ENCODE measurements around the gene ZNF845. TPM values are rescaled to one million over a fixed set of nuclear protein-coding genes. Genes with fewer than 3 reads are reported as not detected.

ZNF845 gene
- total RNA-seq, 1 experiment from 2014 or later, result 18.7 TPM

DNA sequence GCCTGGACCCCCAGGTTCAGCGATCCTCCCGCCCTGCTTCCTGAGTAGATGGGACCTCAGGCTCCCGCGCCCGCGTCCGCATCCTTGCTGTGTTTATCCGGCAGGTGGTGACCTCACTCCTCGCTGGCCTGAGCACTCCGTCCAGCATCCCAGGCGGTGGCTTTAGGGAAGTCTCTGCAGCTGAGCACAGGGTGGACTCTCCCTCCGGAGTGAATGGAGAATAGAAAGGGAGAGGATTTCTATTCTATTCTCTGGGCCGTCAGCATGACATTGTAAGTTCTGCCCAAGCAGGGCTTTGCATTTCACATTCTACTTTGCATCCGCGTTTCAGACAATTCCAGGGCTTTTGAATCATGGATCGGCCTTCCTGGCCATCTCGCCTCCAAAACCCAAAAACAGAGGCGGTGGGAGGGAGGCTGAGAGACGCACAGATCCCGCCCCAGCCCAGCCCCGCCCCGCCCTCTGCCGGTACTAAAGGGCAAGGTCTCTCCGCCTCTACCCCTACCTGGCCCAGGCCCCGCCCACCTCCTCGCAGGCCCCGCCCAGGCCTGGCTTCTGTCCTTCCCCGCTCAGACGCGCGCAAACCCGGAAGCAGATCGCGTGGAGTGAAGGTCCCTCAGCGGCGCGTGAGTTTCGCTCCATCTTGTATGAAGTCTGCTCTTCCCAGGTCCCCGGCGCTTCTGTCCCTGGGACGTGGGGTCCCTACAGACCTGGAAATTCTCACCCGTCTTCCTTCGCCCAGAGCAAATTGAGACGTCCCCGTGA lies 31.8 kb downstream of the ZNF845 start, which contains the start of gene ZNF525:
Gene ZNF525, plus strand, starts transcription at position 572 of the 765 bp plus-strand sequence. CDS start 6,577 bp downstream, outside the sequence.
- Histone ChIP-seq H3K79me2 (ENCODE audit: low read length) (peaks cover 32% of the 10 kb centered on the region), H4K20me1 (ENCODE audit: insufficient read depth, low read depth, low read length) (no peaks in the 10 kb centered on the region), H3K36me3 (ENCODE audit: insufficient read depth, low read length) (peaks cover 15% of the 10 kb centered on the region), H3K4me3 (ENCODE audit: low read length) (peak within 1 kb of the TSS; percentile 78), H3K9me2 (replicated peaks; ENCODE audit: insufficient read depth, low read length) (no peaks in the 10 kb centered on the region), H3K4me1 (ENCODE audit: low read length) (peaks cover 10% of the 10 kb centered on the region), H3K9me3 (ENCODE audit: low read length) (peaks cover 9% of the 10 kb centered on the region), H3K27ac (ENCODE audit: low read length) (no peak within 1 kb of the TSS), H3K27me3 (ENCODE audit: low read length) (no peaks in the 10 kb centered on the region), H2AFZ (ENCODE audit: low read length) (peak within 1 kb of the TSS; percentile 85), H3K4me2 (ENCODE audit: low read depth, low read length, poor library complexity, severe bottlenecking) (peak within 1 kb of the TSS; percentile 83), H3K9ac (ENCODE audit: low read length) (peak within 1 kb of the TSS; percentile 78)
- peak; percentile 99 for DNase-seq

DNA sequence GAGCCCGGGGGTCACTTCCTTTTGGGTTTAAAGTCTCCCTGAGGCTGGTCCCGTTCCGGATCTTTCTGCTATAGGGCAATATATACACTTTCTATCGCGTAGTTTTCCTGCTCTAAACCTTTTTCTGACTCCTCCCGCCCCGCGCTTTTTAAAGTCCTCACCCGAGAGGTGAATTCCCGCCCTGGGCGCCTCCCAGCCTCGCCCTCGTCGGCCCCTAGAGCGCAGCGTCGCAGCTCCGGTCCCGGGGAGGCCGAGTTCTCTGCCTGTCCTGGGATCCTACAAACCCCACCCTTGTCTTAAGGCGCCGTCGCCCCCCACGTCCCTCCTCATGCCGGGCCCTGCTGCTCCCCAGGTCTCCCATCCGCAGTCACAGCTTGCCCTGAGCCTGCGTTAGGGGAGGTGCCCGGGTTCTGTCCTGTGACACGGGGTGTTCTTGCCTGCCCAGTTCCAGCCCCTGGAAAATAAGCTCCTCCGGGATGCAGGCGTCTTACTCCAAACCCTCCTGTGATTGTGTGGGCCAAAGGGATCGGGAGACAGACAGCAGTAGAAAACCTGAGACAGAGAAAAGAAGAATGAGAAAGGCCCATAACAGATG lies 32.4 kb downstream of the ZNF845 start:
- H3K9ac ChIP-seq (ENCODE audit: low read length), result peak overlapping the region; percentile 78
- H2AFZ ChIP-seq (ENCODE audit: low read length), result peak overlapping the region; percentile 62
- H3K9me3 ChIP-seq (ENCODE audit: low read length), result peaks cover 9% of the 10 kb centered on the region
- no peak overlapping the region for H3K27ac ChIP-seq (ENCODE audit: low read length)
- no peaks in the 10 kb centered on the region for H4K20me1 ChIP-seq (ENCODE audit: insufficient read depth, low read depth, low read length)
- H3K4me1 ChIP-seq (ENCODE audit: low read length), result peaks cover 10% of the 10 kb centered on the region
- no peaks in the 10 kb centered on the region for H3K27me3 ChIP-seq (ENCODE audit: low read length)
- peaks cover 32% of the 10 kb centered on the region for H3K79me2 ChIP-seq (ENCODE audit: low read length)
- H3K9me2 ChIP-seq (replicated peaks; ENCODE audit: insufficient read depth, low read length), result no peaks in the 10 kb centered on the region
- DNase-seq, result peak; percentile 74
- peak overlapping the region; percentile 78 for H3K4me3 ChIP-seq (ENCODE audit: low read length)
- H3K36me3 ChIP-seq (ENCODE audit: insufficient read depth, low read length), result peaks cover 18% of the 10 kb centered on the region
- H3K4me2 ChIP-seq (ENCODE audit: low read depth, low read length, poor library complexity, severe bottlenecking), result peak overlapping the region; percentile 83

DNA sequence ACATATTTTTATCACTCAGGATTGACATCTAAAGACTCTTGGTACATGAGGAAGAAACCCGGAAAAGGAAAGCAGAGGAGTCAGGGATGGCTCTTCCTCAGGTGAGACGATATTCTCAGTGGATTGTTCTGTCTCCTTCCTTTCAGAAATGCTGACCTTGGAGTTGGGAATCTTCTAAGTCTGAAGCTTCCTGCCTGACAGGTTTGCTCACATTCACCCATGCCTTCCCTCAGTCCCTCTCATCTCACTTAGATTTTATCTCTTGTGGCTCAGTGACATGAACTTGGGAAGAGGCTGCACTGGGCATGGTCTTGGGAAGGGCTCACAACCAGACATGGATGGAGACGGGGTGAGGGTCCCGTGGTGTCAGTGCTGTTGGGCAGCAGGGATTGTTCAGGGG lies 38.6 kb downstream of the ZNF845 start:
- no peaks in the 10 kb centered on the region for H3K9me2 ChIP-seq (replicated peaks; ENCODE audit: insufficient read depth, low read length)
- no peaks in the 10 kb centered on the region for H4K20me1 ChIP-seq (ENCODE audit: insufficient read depth, low read depth, low read length)
- H3K9ac ChIP-seq (ENCODE audit: low read length), result no peak overlapping the region
- H3K79me2 ChIP-seq (ENCODE audit: low read length), result peaks cover 22% of the 10 kb centered on the region
- H3K4me1 ChIP-seq (ENCODE audit: low read length), result peaks cover under 1% of the 10 kb centered on the region; the same call in 1 of the 2 replicates
- no peak overlapping the region for H2AFZ ChIP-seq (ENCODE audit: low read length)
- peaks cover 17% of the 10 kb centered on the region for H3K9me3 ChIP-seq (ENCODE audit: low read length)
- peaks cover 63% of the 10 kb centered on the region for H3K36me3 ChIP-seq (ENCODE audit: insufficient read depth, low read length)
- H3K4me3 ChIP-seq (ENCODE audit: low read length), result no peak overlapping the region
- H3K4me2 ChIP-seq (ENCODE audit: low read depth, low read length, poor library complexity, severe bottlenecking), result no peak overlapping the region
- no peaks in the 10 kb centered on the region for H3K27me3 ChIP-seq (ENCODE audit: low read length)
- no peak for DNase-seq
- H3K27ac ChIP-seq (ENCODE audit: low read length), result no peak overlapping the region

DNA sequence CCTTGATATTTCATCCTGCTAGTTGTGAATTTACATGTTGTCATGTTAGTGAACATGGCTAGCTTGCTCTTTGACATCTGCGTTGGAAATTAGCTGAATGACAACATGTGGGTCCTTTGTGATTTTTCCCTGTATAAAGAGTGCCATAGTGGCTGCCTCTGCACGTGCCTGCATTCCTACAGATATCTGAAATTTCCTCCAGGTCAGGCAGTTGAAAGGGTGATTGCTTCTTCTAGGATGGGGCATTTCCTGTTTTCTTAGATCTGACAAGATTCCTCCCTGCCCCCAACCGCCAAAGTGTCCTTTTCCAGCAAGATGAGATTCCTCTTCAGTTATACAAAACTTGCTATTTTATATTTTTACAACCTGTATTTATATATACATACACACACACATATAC lies 40.7 kb downstream of the ZNF845 start:
- H3K9me2 ChIP-seq (replicated peaks; ENCODE audit: insufficient read depth, low read length), result no peaks in the 10 kb centered on the region
- no peaks in the 10 kb centered on the region for H4K20me1 ChIP-seq (ENCODE audit: insufficient read depth, low read depth, low read length)
- no peaks in the 10 kb centered on the region for H3K4me1 ChIP-seq (ENCODE audit: low read length)
- no peaks in the 10 kb centered on the region for H3K27me3 ChIP-seq (ENCODE audit: low read length)
- no peak for DNase-seq
- no peak overlapping the region for H3K4me3 ChIP-seq (ENCODE audit: low read length)
- H2AFZ ChIP-seq (ENCODE audit: low read length), result no peak overlapping the region
- H3K27ac ChIP-seq (ENCODE audit: low read length), result no peak overlapping the region
- H3K36me3 ChIP-seq (ENCODE audit: insufficient read depth, low read length), result peaks cover 73% of the 10 kb centered on the region
- peaks cover 21% of the 10 kb centered on the region for H3K9me3 ChIP-seq (ENCODE audit: low read length)
- H3K4me2 ChIP-seq (ENCODE audit: low read depth, low read length, poor library complexity, severe bottlenecking), result no peak overlapping the region
- H3K9ac ChIP-seq (ENCODE audit: low read length), result no peak overlapping the region
- peaks cover under 1% of the 10 kb centered on the region; the same call in 1 of the 2 replicates for H3K79me2 ChIP-seq (ENCODE audit: low read length)

- H2AFZ ChIP-seq (ENCODE audit: low read length), result no peak overlapping the region
- H3K27ac ChIP-seq (ENCODE audit: low read length), result no peak overlapping the region
- H3K27me3 ChIP-seq (ENCODE audit: low read length), result no peaks in the 10 kb centered on the region
- H3K4me2 ChIP-seq (ENCODE audit: low read depth, low read length, poor library complexity, severe bottlenecking), result no peak overlapping the region
- H3K9me3 ChIP-seq (ENCODE audit: low read length), result peaks cover 25% of the 10 kb centered on the region
- no peaks in the 10 kb centered on the region for H3K9me2 ChIP-seq (replicated peaks; ENCODE audit: insufficient read depth, low read length)
- H4K20me1 ChIP-seq (ENCODE audit: insufficient read depth, low read depth, low read length), result no peaks in the 10 kb centered on the region
- no peak for DNase-seq
- no peaks in the 10 kb centered on the region; the same call in 1 of the 2 replicates for H3K79me2 ChIP-seq (ENCODE audit: low read length)
- H3K9ac ChIP-seq (ENCODE audit: low read length), result no peak overlapping the region
- peaks cover 78% of the 10 kb centered on the region for H3K36me3 ChIP-seq (ENCODE audit: insufficient read depth, low read length)
- no peak overlapping the region for H3K4me3 ChIP-seq (ENCODE audit: low read length)
- no peaks in the 10 kb centered on the region for H3K4me1 ChIP-seq (ENCODE audit: low read length)
Measured at GRCh38 chr19:53374743-53375142, 41.2 kb downstream of the ZNF845 start.

DNA sequence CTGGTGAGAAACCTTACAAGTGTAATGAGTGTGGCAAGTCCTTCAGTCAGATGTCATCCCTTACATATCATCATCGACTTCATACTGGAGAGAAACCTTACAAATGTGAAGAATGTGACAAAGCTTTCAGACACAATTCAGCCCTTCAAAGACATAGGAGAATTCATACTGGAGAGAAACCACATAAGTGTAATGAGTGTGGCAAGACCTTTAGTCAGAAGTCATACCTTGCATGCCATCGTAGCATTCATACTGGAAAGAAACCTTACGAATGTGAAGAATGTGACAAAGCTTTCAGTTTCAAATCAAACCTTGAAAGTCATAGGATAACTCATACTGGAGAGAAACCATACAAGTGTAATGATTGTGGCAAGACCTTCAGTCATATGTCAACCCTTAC lies 47.8 kb downstream of the ZNF845 start:
- Histone ChIP-seq H3K4me2 (ENCODE audit: low read depth, low read length, poor library complexity, severe bottlenecking) (no peak overlapping the region), H3K79me2 (ENCODE audit: low read length) (no peaks in the 10 kb centered on the region), H3K27ac (ENCODE audit: low read length) (no peak overlapping the region), H3K36me3 (ENCODE audit: insufficient read depth, low read length) (peaks cover 97% of the 10 kb centered on the region), H3K9me3 (ENCODE audit: low read length) (peaks cover 77% of the 10 kb centered on the region), H4K20me1 (ENCODE audit: insufficient read depth, low read depth, low read length) (no peaks in the 10 kb centered on the region), H3K4me1 (ENCODE audit: low read length) (no peaks in the 10 kb centered on the region), H2AFZ (ENCODE audit: low read length) (no peak overlapping the region), H3K9ac (ENCODE audit: low read length) (no peak overlapping the region), H3K9me2 (replicated peaks; ENCODE audit: insufficient read depth, low read length) (no peaks in the 10 kb centered on the region), H3K4me3 (ENCODE audit: low read length) (no peak overlapping the region), H3K27me3 (ENCODE audit: low read length) (no peaks in the 10 kb centered on the region)
- no peak for DNase-seq

DNA sequence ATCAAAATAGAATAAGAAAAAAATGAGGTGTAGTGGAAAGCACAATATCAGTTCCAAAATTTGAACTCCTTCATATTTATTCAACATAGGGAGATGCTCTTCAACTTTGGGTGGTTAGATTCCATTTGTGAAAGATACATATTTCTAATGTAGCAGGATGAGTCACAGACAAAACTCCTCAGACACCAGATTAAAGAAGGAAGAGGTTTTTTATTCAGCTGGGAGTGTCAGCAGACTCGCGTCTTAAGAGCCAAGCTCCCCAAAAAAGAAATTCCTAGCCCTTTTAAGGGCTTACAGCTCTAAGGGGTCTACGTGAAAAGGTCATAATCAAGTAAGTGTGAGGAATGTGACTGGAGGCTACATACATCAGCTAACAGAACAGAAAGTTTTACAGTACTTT lies 54.6 kb downstream of the ZNF845 start:
- Histone ChIP-seq H3K4me1 (ENCODE audit: low read length) (no peaks in the 10 kb centered on the region), H3K27me3 (ENCODE audit: low read length) (no peaks in the 10 kb centered on the region), H3K27ac (ENCODE audit: low read length) (no peak overlapping the region), H4K20me1 (ENCODE audit: insufficient read depth, low read depth, low read length) (no peaks in the 10 kb centered on the region), H3K9ac (ENCODE audit: low read length) (no peak overlapping the region), H3K79me2 (ENCODE audit: low read length) (no peaks in the 10 kb centered on the region), H3K4me2 (ENCODE audit: low read depth, low read length, poor library complexity, severe bottlenecking) (no peak overlapping the region), H2AFZ (ENCODE audit: low read length) (no peak overlapping the region), H3K9me2 (replicated peaks; ENCODE audit: insufficient read depth, low read length) (no peaks in the 10 kb centered on the region), H3K36me3 (ENCODE audit: insufficient read depth, low read length) (peaks cover 35% of the 10 kb centered on the region), H3K9me3 (ENCODE audit: low read length) (peaks cover 37% of the 10 kb centered on the region), H3K4me3 (ENCODE audit: low read length) (no peak overlapping the region)
- peak; percentile 41 for DNase-seq

- peaks cover 30% of the 10 kb centered on the region for H3K9me3 ChIP-seq (ENCODE audit: low read length)
- H3K9me2 ChIP-seq (replicated peaks; ENCODE audit: insufficient read depth, low read length), result no peaks in the 10 kb centered on the region
- H2AFZ ChIP-seq (ENCODE audit: low read length), result no peak overlapping the region
- peaks cover 28% of the 10 kb centered on the region for H3K36me3 ChIP-seq (ENCODE audit: insufficient read depth, low read length)
- H3K4me1 ChIP-seq (ENCODE audit: low read length), result no peaks in the 10 kb centered on the region
- no peak overlapping the region for H3K4me3 ChIP-seq (ENCODE audit: low read length)
- no peak overlapping the region for H3K27ac ChIP-seq (ENCODE audit: low read length)
- no peak overlapping the region for H3K4me2 ChIP-seq (ENCODE audit: low read depth, low read length, poor library complexity, severe bottlenecking)
- H3K27me3 ChIP-seq (ENCODE audit: low read length), result no peaks in the 10 kb centered on the region
- H4K20me1 ChIP-seq (ENCODE audit: insufficient read depth, low read depth, low read length), result no peaks in the 10 kb centered on the region
- no peak for DNase-seq
- no peak overlapping the region for H3K9ac ChIP-seq (ENCODE audit: low read length)
- H3K79me2 ChIP-seq (ENCODE audit: low read length), result no peaks in the 10 kb centered on the region
Measured at GRCh38 chr19:53388904-53389303, 55.4 kb downstream of the ZNF845 start.

All from Karpas-422 (cell line).